Gastrocnemius medialis (tissue), 4 donors: Measurements from ENCODE around the gene ADGRE1. TPM values are rescaled to one million over a fixed set of nuclear protein-coding genes. Genes with fewer than 3 reads are reported as not detected.

ENCODE experiments used
- ATAC-seq, 2 donors: fragments of 150-250 bp; one replicate each; pipeline ENCODE4 v1.9.1; 2016
- DNase-seq, 2 donors: peaks; one replicate each; pipeline ENCODE4 v3.0.0-alpha.2; 2019
- H3K27ac ChIP-seq, 4 donors: fragments of 200-600 bp; sonication (generic); 1 replicate in 1 of 4; 2 replicates in 3 of 4; pipeline ENCODE4 v1.5.1; 2016 to 2018; ENCODE audit warnings: mild to moderate bottlenecking in 2 of 4, moderate library complexity in 1 of 4
- H3K27me3 ChIP-seq, 3 donors: fragments of 200-600 bp; sonication (generic) in 2 of 3; 1 replicate in 1 of 3; 2 replicates in 2 of 3; pipeline versions ENCODE4 v1.5.1 to v1.6.0; 2016 to 2019; ENCODE audit warnings: mild to moderate bottlenecking in 1 of 3, moderate library complexity in 1 of 3
- H3K36me3 ChIP-seq, 2 donors: fragments of 200-600 bp; sonication (generic) in 1 of 2; one replicate each; pipeline ENCODE4 v1.5.1; 2017 to 2018
- H3K4me1 ChIP-seq, 2 donors: fragments of 200-600 bp; sonication (generic) in 1 of 2; one replicate each; pipeline ENCODE4 v1.5.1; 2016 to 2017; ENCODE audit warnings: mild to moderate bottlenecking in 2 of 2
- H3K4me3 ChIP-seq, 4 donors: fragments of 200-600 bp; sonication (generic) in 3 of 4; 1 replicate in 1 of 4; 2 replicates in 3 of 4; pipeline ENCODE4 v1.5.1; 2016 to 2019; ENCODE audit warnings: mild to moderate bottlenecking in 2 of 4
- H3K9me3 ChIP-seq, 3 donors: fragments of 200-600 bp; sonication (generic) in 2 of 3; 1 replicate in 1 of 3; 2 replicates in 2 of 3; pipeline ENCODE4 v1.5.1; 2016 to 2019
- POLR2A ChIP-seq, 2 donors: fragments of 450-650 bp; IDR thresholded peaks; one replicate each; pipeline ENCODE4 v1.6.1; 2017; ENCODE audit warnings: antibody characterized with exemption in 2 of 2, mild to moderate bottlenecking in 2 of 2, moderate library complexity in 2 of 2
- in situ Hi-C, 4 donors: fragments of 200-750 bp; cut with MboI; loops; one replicate each; pipeline versions ENCODE4 v1.15.0 to v1.8.0; 2017; ENCODE audit warnings: low sequenced_read_pairs in 4 of 4
- intact Hi-C: fragments of 100-400 bp; cut with DNase I; formaldehyde crosslinking; loops from one replicate; pipeline ENCODE4 v1.15.1; 2023; ENCODE audit warnings: low total_unique reads
- total RNA-seq, 4 donors: library from RNA; depleted of rRNA; stranded (reverse); fragments of >200 nt; gene quantifications; one replicate each; pipeline versions ENCODE4 v1.1.0 to v1.2.3, GENCODE V29; 2016
- TF ChIP-seq, protein P1 (sequence below), 5 experiments: fragments of 450-650 bp in 3 of 5; fragments of 200-600 bp in 2 of 5; sonication (generic) in 2 of 5; IDR thresholded peaks in 4 of 5; conservative IDR thresholded peaks in 1 of 5; 1 replicate in 4 of 5; 2 replicates in 1 of 5; pipeline ENCODE4 v1.5.1; 2016 to 2019; ENCODE audit warnings: antibody characterized with exemption in 5 of 5, mild to moderate bottlenecking in 3 of 5, moderate library complexity in 3 of 5

Gene ADGRE1, protein sequence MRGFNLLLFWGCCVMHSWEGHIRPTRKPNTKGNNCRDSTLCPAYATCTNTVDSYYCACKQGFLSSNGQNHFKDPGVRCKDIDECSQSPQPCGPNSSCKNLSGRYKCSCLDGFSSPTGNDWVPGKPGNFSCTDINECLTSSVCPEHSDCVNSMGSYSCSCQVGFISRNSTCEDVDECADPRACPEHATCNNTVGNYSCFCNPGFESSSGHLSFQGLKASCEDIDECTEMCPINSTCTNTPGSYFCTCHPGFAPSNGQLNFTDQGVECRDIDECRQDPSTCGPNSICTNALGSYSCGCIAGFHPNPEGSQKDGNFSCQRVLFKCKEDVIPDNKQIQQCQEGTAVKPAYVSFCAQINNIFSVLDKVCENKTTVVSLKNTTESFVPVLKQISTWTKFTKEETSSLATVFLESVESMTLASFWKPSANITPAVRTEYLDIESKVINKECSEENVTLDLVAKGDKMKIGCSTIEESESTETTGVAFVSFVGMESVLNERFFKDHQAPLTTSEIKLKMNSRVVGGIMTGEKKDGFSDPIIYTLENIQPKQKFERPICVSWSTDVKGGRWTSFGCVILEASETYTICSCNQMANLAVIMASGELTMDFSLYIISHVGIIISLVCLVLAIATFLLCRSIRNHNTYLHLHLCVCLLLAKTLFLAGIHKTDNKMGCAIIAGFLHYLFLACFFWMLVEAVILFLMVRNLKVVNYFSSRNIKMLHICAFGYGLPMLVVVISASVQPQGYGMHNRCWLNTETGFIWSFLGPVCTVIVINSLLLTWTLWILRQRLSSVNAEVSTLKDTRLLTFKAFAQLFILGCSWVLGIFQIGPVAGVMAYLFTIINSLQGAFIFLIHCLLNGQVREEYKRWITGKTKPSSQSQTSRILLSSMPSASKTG
- under 1 TPM in 2 of 4 donors, not detected in 2; 0.13 to 0.33 TPM for total RNA-seq

DNA sequence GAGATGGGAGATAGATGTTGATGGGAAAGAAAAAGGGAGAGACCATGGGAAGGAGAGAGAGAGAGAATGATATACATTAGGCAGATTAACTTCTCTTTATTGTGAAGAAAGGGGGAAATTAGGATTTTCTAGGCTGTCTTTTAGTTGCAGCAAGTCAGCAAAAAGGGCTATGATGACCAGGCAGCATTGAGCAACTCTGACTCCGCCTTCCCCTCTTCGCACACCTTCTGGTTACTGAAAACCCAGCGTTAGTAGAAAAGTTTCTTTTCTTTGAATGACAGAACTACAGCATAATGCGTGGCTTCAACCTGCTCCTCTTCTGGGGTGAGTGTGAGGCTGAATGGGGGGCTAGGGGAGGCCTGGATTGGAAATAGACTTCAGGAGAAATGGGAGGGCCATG is at the start of gene ADGRE1:
ADGRE1 (plus strand) TSS at position 264 of the 400 bp plus-strand sequence; CDS start at position 294, 30 bp downstream.
- DNase-seq, result peak in 1 of 2 donors; percentile 14
- H3K4me3 ChIP-seq, result no peak within 1 kb of the TSS
- in situ Hi-C loops, result no loop called here
- no peak for TF ChIP-seq POLR2A (IDR thresholded peaks at IDR 0.05)
- TF ChIP-seq, protein P1, sequence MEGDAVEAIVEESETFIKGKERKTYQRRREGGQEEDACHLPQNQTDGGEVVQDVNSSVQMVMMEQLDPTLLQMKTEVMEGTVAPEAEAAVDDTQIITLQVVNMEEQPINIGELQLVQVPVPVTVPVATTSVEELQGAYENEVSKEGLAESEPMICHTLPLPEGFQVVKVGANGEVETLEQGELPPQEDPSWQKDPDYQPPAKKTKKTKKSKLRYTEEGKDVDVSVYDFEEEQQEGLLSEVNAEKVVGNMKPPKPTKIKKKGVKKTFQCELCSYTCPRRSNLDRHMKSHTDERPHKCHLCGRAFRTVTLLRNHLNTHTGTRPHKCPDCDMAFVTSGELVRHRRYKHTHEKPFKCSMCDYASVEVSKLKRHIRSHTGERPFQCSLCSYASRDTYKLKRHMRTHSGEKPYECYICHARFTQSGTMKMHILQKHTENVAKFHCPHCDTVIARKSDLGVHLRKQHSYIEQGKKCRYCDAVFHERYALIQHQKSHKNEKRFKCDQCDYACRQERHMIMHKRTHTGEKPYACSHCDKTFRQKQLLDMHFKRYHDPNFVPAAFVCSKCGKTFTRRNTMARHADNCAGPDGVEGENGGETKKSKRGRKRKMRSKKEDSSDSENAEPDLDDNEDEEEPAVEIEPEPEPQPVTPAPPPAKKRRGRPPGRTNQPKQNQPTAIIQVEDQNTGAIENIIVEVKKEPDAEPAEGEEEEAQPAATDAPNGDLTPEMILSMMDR (IDR thresholded peaks at IDR 0.05 in 4 of 5, conservative IDR thresholded peaks at IDR 0.05 in 1 of 5), result no peak
- intact Hi-C loops, result no loop called here
- H3K9me3 ChIP-seq, result no peaks in the 10 kb centered on the region
- ATAC-seq, result no peak
- H3K27me3 ChIP-seq, result no peaks in the 10 kb centered on the region
- H3K27ac ChIP-seq, result no peak within 1 kb of the TSS
- no peaks in the 10 kb centered on the region for H3K4me1 ChIP-seq
- H3K36me3 ChIP-seq, result no peaks in the 10 kb centered on the region

DNA sequence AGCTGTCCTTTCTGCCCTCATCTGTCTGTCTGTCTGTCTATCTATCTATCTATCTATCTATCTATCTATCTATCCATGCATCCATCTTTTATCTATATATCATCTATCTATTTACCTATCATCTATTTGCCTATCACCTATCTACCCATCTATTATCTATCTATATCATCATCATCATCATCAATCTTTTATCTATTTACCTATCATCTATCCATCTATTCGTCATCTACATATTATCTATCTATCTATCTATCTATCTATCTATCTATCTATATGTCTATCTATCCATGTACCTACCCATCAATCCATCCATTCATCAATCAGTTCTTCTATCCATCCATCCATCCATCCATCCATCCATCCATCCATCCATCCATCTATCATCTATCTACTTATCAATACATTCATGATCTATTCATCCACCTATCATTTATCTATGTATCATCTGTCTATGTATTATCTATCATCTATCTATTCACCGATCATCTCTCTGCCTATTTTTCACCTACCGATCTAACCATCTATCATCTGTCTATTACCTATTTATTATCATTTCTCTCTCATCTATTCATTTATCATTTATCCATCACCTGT is 49.2 kb upstream of the ADGRE1 start:
- H3K4me1 ChIP-seq, result no peaks in the 10 kb centered on the region
- H3K27ac ChIP-seq, result no peak overlapping the region
- H3K27me3 ChIP-seq, result peaks cover 0 to 4% (median 0%) of the 10 kb centered on the region in 3 donors
- no peaks in the 10 kb centered on the region for H3K9me3 ChIP-seq
- ATAC-seq, result no peak
- intact Hi-C loops (no loop called here), in situ Hi-C loops (no loop called here)
- no peaks in the 10 kb centered on the region for H3K36me3 ChIP-seq
- no peak for DNase-seq
- TF ChIP-seq, protein P1 (IDR thresholded peaks at IDR 0.05 in 4 of 5, conservative IDR thresholded peaks at IDR 0.05 in 1 of 5), result no peak
- no peak for TF ChIP-seq POLR2A (IDR thresholded peaks at IDR 0.05)
- no peak overlapping the region for H3K4me3 ChIP-seq

DNA sequence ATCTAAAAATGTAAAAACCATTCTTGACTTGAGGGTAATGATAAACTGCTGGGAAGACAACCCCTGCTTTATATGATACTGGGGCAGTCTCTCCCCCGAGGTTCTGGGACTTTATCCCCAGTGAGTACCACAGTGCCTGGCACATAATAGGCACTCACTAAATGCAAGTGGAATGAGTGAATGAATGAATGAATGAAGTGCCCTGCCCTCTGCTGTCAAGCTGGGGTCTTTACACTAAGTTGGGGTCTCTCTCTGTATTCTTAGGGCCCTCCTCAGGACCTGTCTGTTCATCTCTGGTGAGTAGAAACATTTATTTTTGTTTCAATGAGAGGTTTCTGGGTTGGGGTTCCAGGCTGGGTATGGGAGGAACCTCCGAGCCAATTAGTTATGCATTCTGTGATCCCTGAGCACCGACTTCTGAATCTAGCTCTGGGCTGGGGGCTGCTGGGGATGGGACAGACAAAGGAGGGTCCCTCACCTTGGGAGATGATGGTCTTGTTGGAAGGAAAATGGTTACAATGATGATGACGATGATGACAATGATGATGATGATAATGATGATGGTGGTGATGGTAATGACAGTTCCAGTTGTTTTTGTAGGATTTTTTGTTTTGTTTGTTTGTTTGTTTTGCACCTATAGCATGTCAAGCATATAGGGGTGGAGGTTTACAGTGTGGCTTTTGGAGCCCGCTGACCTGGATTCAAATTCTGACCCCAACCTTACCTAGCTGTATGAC is 44.3 kb upstream of the ADGRE1 start:
- Histone ChIP-seq H3K9me3 (no peaks in the 10 kb centered on the region), H3K4me1 (no peaks in the 10 kb centered on the region), H3K27ac (no peak overlapping the region), H3K36me3 (no peaks in the 10 kb centered on the region), H3K4me3 (no peak overlapping the region), H3K27me3 (no peaks in the 10 kb centered on the region)
- TF ChIP-seq, protein P1 (IDR thresholded peaks at IDR 0.05 in 4 of 5, conservative IDR thresholded peaks at IDR 0.05 in 1 of 5), result no peak
- ATAC-seq, result no peak
- in situ Hi-C loops (no loop called here), intact Hi-C loops (no loop called here)
- no peak for DNase-seq

DNA sequence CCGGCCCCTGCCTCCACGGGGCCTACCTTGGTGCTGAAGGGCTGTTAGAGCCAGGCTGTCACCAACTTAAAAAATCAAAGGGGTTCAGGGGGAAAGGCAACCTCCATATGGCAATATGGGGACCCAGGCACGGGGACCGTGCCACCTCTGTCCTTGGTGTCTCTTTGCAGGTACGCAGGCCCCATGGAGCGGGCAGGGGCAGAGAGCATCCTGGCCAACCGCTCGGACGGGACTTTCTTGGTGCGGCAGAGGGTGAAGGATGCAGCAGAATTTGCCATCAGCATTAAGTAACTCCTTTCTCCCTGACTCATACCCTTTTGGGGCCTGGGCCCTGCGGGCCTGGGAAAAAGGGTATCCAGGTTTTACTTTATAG is 39.6 kb upstream of the ADGRE1 start:
- intact Hi-C loops (no loop called here), in situ Hi-C loops (no loop called here)
- TF ChIP-seq, protein P1 (IDR thresholded peaks at IDR 0.05 in 4 of 5, conservative IDR thresholded peaks at IDR 0.05 in 1 of 5), result no peak
- no peak for TF ChIP-seq POLR2A (IDR thresholded peaks at IDR 0.05)
- Histone ChIP-seq H3K36me3 (no peaks in the 10 kb centered on the region), H3K27me3 (no peaks in the 10 kb centered on the region), H3K4me3 (no peak overlapping the region), H3K9me3 (no peaks in the 10 kb centered on the region), H3K27ac (no peak overlapping the region), H3K4me1 (no peaks in the 10 kb centered on the region)
- DNase-seq (no peak), ATAC-seq (no peak)
